Measurements from ENCODE around the gene EDC3. TPM values are rescaled to one million over a fixed set of nuclear protein-coding genes. Genes with fewer than 3 reads are reported as not detected.
A peak's percentile ranks its signal among the peaks of the same experiment; 100 is the strongest.
"Not testable (repeated sequence)": the region's sequence is repeated elsewhere in the genome, so short reads cannot be mapped to it uniquely, and the experiment has no call there.

EDC3 gene
- 31.5 TPM for total RNA-seq
- long read RNA-seq, transcript EDC3-201 (7 exons, 3,763 nt), result major isoform, 12 of 46 reads
- long read RNA-seq, partial matches to known transcripts, result 12 of 46 reads
- long read RNA-seq, other reads (novel, unspliced or antisense), result 19 of 46 reads

GRCh38 chr15:74695597-74696397 lies at the start of gene EDC3:
Gene EDC3 (minus strand): TSS chr15:74696024. CDS start chr15:74675124, 20,900 bp downstream.
- intact Hi-C loops (cut with DNase I), result no loop called here
- peak within 1 kb of the TSS; percentile 78 for H3K4me3 ChIP-seq
- H3K36me3 ChIP-seq, result no peaks in the 10 kb centered on the region
- TF ChIP-seq CTCF (IDR thresholded peaks at IDR 0.05), result no peak
- H3K27ac ChIP-seq, result peak within 1 kb of the TSS; percentile 86
- no peaks in the 10 kb centered on the region for H3K9me3 ChIP-seq
- no peaks in the 10 kb centered on the region for H3K27me3 ChIP-seq
- H3K4me1 ChIP-seq, result peaks cover 14% of the 10 kb centered on the region
- DNase-seq, result peak; percentile 94
- ATAC-seq, result peak; percentile 99

GRCh38 chr15:74742422-74742821 lies 46.6 kb upstream of the EDC3 start:
- ATAC-seq (no peak), DNase-seq (no peak)
- H3K27me3 ChIP-seq, result no peaks in the 10 kb centered on the region
- H3K4me3 ChIP-seq, result no peak overlapping the region
- H3K4me1 ChIP-seq, result peaks cover 2% of the 10 kb centered on the region
- H3K9me3 ChIP-seq, result no peaks in the 10 kb centered on the region
- TF ChIP-seq CTCF (IDR thresholded peaks at IDR 0.05), result no peak
- intact Hi-C loops (cut with DNase I), result no loop called here
- no peak overlapping the region for H3K27ac ChIP-seq
- no peaks in the 10 kb centered on the region for H3K36me3 ChIP-seq

GRCh38 chr15:74738239-74738638 lies 42.4 kb upstream of the EDC3 start:
- H3K27ac ChIP-seq; intact Hi-C loops (cut with DNase I); ATAC-seq; H3K27me3 ChIP-seq; H3K36me3 ChIP-seq; DNase-seq; H3K4me1 ChIP-seq; H3K4me3 ChIP-seq; H3K9me3 ChIP-seq: not testable (repeated sequence)

- H3K36me3 ChIP-seq, result no peaks in the 10 kb centered on the region
- no peak overlapping the region for H3K27ac ChIP-seq
- intact Hi-C loops (cut with DNase I), result no loop called here
- no peak for ATAC-seq
- H3K4me1 ChIP-seq, result peaks cover 4% of the 10 kb centered on the region
- TF ChIP-seq CTCF (IDR thresholded peaks at IDR 0.05), result no peak
- no peak overlapping the region for H3K4me3 ChIP-seq
- no peaks in the 10 kb centered on the region for H3K9me3 ChIP-seq
- H3K27me3 ChIP-seq, result no peaks in the 10 kb centered on the region
- no peak for DNase-seq
These were observed 39.5 kb upstream of the EDC3 start for GRCh38 chr15:74735305-74735704.

GRCh38 chr15:74733269-74733668 lies 37.4 kb upstream of the EDC3 start:
- no peak for TF ChIP-seq CTCF (IDR thresholded peaks at IDR 0.05)
- Histone ChIP-seq H3K27ac (no peak overlapping the region), H3K9me3 (no peaks in the 10 kb centered on the region), H3K27me3 (no peaks in the 10 kb centered on the region), H3K4me1 (peaks cover 4% of the 10 kb centered on the region), H3K36me3 (no peaks in the 10 kb centered on the region), H3K4me3 (no peak overlapping the region)
- no peak for DNase-seq
- ATAC-seq, result no peak
- intact Hi-C loops (cut with DNase I), result no loop called here

GRCh38 chr15:74732846-74733245 lies 37.0 kb upstream of the EDC3 start:
- H3K27ac ChIP-seq, result no peak overlapping the region
- no peak overlapping the region for H3K4me3 ChIP-seq
- TF ChIP-seq CTCF (IDR thresholded peaks at IDR 0.05), result no peak
- ATAC-seq, result no peak
- intact Hi-C loops (cut with DNase I), result no loop called here
- no peaks in the 10 kb centered on the region for H3K36me3 ChIP-seq
- H3K9me3 ChIP-seq, result no peaks in the 10 kb centered on the region
- DNase-seq, result no peak
- H3K27me3 ChIP-seq, result no peaks in the 10 kb centered on the region
- peaks cover 4% of the 10 kb centered on the region for H3K4me1 ChIP-seq

Measured in upper lobe of right lung (tissue), 1 donor.